TTC549 (cell line): ENCODE measurements around the gene UNC13B.
"Not testable (repeated sequence)": the region's sequence is repeated elsewhere in the genome, so short reads cannot be mapped to it uniquely, and the experiment has no call there.

ENCODE experiments used
- FAIRE-seq: peaks from 2 replicates; lab custom pipeline; 2012; peaks lifted over from hg19 to GRCh38; lab: Jason Lieb, UNC

The UNC13B gene

DNA sequence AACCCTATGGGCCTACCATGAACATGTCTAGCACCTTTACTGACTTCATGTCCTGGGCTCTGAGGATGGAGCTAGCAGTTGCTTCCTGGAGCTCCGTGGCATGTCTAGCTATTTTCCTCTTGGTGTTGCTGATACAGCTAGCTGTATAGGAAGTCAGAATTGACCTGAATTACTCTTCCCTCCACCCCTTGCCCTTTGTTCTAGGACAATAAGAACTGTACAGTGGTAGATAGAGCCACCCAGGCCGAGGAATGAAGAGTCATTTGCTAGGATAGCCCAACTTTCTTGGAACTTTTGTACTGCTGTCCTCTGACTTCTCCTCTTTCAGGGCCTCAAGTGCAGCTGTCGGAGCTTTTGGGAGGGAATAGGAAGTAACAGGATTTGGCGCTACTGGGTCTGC, 218.2 kb downstream of the UNC13B start:
- no peak for FAIRE-seq

DNA sequence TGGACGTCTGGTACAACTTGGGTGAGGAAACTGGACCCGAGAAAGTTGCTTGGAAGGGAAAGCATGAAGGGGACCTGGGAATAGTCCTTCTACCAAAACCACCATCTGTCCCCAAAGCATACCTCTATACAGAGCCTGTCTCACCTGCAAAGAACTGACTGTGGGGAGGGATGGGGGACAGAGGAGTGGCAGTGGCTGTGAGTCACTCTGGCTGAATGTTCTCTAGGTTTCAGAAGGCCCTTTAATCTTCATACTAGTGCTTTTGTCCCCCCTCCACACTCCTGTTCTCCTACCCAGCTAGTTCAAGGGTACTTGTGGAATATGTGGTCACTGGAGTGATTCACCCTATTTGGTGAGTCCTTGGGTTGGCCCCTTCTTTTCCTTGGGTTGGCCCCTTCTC, 218.8 kb downstream of the UNC13B start:
- no peak for FAIRE-seq

GRCh38 chr9:35385042-35385441, 223.2 kb downstream of the UNC13B start:
- FAIRE-seq = no peak

DNA sequence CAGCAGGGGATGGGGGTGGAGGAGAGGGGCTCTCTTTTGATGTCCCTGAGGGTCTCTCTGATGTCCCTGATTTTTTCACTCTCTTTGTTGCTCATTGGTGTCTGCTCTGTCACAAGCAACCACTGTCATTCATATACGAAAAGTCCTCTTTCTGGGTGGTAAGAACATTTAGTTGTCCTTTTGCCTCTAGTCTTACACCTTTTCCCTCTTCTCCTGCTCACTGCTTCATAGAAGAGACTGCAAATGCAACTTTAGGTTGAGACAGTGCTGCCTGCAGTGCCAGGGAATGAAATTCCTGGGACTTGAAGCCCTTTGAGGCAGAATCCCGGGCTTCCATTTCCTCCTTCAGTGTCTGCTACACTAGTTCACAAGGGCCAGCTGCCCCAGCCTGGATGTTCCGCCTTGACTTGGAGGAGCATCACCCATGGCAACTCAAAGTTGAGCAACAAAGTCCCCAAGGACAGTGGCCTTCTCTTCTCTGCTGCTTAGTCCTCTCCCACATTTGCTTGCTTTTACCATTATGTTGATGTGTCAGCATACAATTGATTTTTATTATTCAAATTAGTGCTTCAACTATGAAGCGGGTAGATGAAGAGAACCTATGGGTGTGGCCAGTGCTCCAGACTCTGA, 233.4 kb downstream of the UNC13B start:
- FAIRE-seq = no peak

DNA sequence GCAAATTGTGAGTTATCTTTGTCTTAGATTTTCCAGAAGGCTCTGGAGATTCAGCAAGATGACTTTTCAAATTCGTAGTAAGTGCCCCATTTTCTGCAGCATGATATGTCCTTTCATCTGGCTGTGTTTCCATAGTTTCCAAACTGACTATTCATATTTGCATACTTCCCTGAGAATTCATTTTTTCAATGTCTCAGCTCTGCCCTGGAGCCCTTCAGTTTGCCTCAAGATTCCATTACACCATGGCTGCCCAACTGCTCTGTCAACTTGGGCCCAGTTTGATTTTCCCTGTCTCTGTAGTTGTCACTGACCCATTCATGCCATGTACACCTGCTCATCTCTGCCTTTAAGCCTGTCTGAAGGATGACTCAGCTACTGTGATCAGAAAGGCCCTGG, 233.9 kb downstream of the UNC13B start:
- FAIRE-seq = no peak

- FAIRE-seq = no peak
Observed at GRCh38 chr9:35396560-35397215, 234.9 kb downstream of the UNC13B start.

DNA sequence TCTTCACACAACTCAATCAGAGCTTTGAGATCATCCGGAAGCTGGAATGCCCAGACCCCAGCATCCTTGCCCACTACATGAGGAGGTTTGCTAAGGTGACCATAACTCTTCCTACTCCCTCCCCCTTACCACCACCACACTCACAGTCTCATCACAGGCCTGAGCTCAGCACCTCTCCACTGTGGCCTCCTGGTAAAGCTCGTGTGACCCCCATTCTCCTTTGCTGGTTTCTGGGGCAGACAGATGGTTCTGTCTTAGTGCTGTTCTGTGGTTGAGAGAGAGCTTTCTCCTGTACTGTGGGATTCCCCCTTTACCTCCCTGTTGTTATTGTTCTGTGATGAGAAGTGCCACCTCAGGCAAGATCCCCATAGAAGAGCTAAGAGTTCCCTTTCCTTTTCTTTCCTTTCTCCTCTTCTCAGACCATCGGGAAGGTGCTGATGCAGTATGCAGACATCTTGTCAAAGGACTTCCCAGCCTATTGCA, 235.4 kb downstream of the UNC13B start:
- FAIRE-seq = no peak

DNA sequence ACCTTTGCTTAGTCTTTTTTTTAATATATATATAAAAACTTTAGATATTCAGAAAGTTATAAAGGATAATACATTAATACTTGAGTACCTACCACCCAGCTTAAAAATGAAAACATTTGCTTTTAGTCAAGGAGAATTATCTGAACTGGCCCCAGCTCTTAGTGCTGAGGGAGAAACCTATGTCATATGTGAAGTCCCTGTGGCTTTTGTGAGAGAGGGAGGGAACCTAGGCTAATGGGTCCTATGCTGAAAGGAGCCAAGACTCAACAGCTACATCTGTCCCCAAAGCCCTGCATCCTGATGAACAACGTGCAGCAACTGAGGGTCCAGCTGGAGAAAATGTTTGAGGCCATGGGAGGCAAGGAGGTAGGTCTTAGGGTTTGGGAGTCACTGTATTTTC, 236.1 kb downstream of the UNC13B start:
- FAIRE-seq = no peak

DNA sequence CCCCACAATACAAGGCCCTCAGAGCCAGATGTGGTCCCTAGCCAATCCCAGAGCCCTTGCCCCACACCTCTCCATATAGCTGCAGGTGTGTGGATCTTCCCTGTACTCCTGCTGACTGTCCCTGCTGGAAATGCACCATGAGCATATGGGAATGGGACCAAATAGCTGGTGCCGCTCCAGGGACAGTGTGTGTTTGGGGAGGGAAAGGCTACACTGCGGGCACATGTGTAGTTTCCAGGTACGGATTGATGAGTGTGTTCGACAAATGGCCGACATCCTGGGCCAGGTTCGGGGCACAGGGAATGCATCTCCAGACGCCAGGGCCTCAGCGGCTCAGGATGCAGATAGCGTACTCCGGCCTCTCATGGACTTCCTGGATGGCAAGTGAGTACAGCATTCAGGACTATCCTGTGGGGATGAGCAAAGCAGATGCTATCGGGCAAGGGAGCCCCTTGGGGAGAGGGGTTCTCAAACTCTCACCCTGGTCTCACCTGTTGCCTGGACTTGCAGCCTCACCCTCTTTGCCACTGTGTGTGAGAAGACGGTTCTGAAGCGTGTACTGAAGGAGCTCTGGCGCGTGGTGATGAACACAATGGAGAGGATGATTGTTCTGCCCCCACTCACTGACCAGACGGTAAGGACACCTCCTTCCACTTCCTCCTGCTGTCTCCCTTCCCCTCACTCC, 237.0 kb downstream of the UNC13B start:
- no peak for FAIRE-seq

DNA sequence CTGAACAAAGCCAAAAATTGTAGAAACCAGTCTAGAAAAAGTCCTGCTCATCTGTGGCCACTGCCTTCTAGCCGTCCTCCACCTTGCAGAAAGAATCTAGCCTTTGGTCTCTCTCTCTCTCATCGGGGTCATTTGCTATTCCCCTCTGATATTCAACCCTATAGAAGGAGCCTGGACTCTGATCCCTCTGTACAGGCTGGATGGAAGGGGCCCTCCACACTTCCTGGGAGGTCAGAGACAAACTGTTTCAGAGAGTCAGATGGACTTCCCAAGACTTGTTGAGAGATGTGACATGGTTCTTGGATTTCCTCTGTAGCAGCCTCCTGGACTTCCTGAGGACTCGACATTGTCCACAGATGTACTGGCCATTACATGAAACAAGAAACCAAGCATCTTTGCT, 243.1 kb downstream of the UNC13B start:
- FAIRE-seq = no peak

DNA sequence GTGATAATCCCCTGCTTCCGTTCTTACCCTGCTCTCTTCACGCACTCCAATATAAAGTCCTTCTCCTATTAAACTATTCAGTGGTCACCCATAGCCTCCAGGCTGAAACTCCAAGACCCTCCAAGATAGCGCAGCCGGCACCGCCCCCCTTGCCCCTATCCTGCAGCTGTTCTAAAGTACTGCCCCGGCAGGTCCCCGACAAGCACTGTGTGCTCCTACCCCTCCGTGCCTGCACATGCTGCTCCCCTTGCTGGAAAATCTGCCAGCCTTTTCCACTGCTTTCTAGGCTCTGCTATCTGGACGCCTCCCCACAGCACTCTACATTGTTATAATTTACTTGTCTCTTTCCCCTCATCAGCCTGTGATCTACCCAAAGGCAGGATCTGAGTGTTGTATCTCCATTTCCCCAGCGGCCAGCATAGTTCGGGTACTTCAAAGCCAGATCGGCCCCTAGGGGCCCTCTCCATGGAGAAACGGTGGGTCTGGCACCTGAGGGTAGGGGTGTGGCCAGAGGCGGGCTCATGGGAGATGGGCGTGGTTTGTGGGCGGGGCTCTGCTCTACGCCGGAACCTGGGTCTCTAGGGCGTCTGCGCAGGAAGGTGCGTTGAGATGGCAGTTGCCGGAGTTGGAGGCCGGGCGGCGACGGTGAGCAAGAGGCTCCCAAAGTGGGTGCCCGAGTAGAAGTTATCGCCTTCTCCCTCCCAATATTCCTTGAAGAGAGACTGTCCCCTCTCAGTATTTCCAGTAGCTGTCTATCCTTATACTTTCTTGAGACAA, 244.6 kb downstream of the UNC13B start:
- FAIRE-seq = no peak

DNA sequence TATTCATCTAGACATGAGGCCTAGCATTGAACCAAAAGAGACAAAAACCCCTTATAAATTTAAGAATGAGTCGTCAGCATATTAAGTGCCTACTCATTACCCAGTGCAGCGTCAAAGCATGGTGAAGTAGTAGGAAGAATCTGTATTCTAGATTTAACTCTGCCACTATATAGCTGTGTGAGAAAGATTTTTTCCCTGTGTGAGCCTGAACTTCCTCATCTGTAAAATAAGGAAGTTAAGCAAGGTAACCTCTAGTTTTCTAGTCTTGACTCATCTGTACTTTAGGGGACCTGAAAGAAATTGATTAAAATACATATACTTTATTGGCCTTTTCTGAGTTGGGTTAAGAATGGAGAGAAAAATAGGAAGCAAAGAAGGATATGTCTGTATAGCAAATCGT, 246.0 kb downstream of the UNC13B start:
- FAIRE-seq = no peak

- FAIRE-seq = not testable (repeated sequence)
Observed at GRCh38 chr9:35409434-35409833, 247.6 kb downstream of the UNC13B start.

DNA sequence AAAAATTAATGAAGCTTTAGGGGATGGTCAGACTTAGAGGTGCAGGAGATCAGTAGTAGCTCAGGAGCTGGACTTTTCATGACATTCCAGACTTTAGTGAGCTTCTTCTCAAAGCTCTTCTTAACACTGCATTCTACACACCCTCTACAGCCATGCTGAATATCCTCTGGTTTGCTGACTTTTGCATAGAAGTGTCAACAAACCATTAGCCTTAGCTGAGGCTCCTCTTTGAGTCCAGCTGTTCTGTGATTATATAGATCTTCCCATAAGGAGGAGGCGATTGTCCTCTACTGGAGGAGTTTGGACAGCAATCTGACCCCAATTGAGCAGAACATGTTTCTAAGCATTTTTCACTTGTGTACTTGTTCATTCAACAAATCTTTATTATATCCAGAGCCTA, 253.1 kb downstream of the UNC13B start:
- FAIRE-seq = no peak

DNA sequence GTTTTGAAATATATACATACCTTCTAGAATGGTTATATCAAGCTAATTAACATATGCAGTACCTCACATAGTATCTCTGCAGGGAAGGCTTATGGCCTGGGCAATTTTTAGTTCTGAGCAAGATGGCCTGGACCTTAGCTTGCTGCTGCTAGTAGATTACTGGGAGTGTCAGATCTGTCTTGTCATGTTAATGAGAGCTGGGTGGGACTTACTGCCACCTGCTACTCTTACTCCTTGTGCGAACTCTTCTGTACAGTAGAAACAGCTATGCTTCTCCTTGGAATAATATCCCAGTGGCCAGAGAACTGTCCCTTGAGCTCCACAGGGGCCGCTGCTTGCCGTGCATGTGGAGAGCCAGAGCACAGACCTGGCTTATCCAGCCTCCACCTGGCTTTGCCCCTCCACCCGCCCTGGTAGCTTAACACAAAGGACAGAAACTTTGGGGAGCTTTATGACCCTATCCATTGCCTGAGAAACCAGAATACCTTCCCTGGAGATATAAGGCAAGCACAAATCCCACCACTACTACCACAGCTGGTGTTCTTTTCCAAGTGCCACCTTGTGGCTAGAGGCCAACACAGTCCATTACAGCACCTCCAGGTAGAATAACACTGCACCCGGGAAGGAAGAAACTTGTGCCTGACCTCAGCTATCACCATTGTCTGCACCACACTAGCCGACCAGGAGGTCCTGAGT, 253.7 kb downstream of the UNC13B start:
- no peak for FAIRE-seq

DNA sequence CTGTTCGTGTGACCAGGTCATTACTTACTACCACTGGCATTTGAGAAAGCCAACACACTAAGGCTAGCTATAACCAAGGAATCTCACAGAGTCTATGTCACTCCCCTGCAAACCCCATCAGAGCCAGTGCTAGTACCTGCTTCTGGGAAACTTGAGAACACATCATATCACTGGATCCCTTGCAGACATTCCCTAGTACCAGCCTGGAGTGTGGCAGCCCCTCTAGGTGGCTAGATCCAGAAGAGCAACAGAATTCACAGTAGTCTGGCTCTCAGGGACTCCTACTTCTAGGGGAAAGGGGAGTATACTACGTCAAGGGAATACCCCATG, 254.3 kb downstream of the UNC13B start:
- no peak for FAIRE-seq

- FAIRE-seq = no peak
Observed at GRCh38 chr9:35422346-35422745, 260.5 kb downstream of the UNC13B start.

DNA sequence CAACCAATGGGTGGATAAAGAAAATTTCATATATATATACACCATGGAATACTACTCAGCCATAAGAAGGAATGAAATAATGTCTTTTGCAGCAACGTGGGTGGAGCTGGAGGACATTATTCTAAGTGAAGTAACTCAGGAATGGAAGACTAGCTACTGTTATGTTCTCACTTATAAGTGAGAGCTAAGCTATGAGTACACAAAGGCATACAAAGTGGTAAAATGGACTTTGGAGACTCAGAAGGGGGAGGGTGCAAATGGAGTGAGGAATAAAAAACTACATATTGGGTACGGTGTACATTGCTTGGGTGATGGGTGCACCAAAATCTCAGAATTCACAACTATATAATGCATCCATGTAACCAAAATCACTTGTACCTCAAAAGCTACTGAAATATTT, 260.9 kb downstream of the UNC13B start:
- no peak for FAIRE-seq

- FAIRE-seq = no peak
Observed at GRCh38 chr9:35423499-35423898, 261.7 kb downstream of the UNC13B start.

- no peak for FAIRE-seq
Observed at GRCh38 chr9:35424356-35425352, 262.8 kb downstream of the UNC13B start.

- FAIRE-seq = no peak
Observed at GRCh38 chr9:35426627-35427026, 264.8 kb downstream of the UNC13B start.
